ENCODE data around the gene ELOB. TPM values are rescaled to one million over a fixed set of nuclear protein-coding genes. Genes with fewer than 3 reads are reported as not detected.

ELOB gene
- total and polyA plus RNA-seq, 2 of the 8 experiments (the other 6 are each of a cell fraction or from before 2014, with no cell fraction given): 237 to 1,357 TPM

DNA sequence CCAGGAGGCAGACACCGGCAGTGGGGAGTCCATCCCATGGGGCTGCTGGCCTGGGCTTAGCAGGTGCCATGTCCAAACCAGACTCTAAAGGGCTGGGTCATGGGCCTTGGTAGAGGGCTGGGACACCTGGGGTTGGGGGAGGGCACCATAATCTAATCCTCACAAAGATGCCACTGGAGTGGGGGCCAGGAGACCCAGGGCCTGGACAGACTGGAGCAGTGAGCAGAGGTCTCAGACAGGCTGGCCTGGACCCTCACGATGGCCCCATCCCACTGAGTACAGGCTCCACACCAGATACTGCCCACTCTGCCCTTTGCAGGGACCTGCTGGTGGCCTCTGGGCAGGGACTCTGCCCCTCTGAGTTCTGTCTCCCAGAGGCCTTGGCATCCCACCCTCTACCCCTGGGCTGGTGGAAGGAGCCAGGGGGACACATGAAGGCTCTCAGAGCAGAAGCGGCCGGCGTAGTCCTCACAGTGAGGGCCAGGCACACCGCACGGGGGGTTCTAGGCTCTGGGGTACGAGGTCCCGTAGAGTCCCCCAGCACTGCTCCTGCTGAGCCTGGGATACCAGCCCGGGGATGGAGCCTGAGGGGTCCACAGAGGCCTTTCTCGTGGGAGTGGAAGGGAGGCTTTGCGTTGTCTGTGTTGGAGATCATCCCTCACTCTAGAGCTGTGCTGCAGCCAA is 34.6 kb downstream of the ELOB start (continued):
- TF ChIP-seq KDM4A (IDR thresholded peaks at IDR 0.05; ENCODE audit: low read depth, low read length, severe bottlenecking) (no peak), SAP30 (IDR thresholded peaks at IDR 0.05; ENCODE audit: insufficient read depth, insufficient replicate concordance, low read length) (no peak), POLR2AphosphoS5 (IDR thresholded peaks at IDR 0.05; ENCODE audit: low read depth, low read length) (no peak), TBP (IDR thresholded peaks at IDR 0.05; ENCODE audit: low read depth, low read length) (no peak)
